Coronary artery (tissue), 2 donors: Measurements from ENCODE around the gene TMEM129.
"Not testable (repeated sequence)": the region's sequence is repeated elsewhere in the genome, so short reads cannot be mapped to it uniquely, and the experiment has no call there.

Experiments used
- DNase-seq: peaks from one replicate; pipeline ENCODE4 v3.0.0-alpha.2; 2017; ENCODE audit warnings: low spot score
- H3K27ac ChIP-seq, 2 donors: fragments of 200-600 bp; sonication (generic); one replicate each; pipeline ENCODE4 v1.5.1; 2016 to 2019
- H3K4me3 ChIP-seq: fragments of 200-600 bp; sonication (generic); 2 replicates; pipeline ENCODE4 v1.5.1; 2016; ENCODE audit warnings: mild to moderate bottlenecking, moderate library complexity
- TF ChIP-seq, protein P1 (sequence below): fragments of 200-600 bp; sonication (generic); IDR thresholded peaks from one replicate; pipeline ENCODE4 v1.5.1; 2019; ENCODE audit warnings: antibody characterized with exemption

The TMEM129 gene

DNA sequence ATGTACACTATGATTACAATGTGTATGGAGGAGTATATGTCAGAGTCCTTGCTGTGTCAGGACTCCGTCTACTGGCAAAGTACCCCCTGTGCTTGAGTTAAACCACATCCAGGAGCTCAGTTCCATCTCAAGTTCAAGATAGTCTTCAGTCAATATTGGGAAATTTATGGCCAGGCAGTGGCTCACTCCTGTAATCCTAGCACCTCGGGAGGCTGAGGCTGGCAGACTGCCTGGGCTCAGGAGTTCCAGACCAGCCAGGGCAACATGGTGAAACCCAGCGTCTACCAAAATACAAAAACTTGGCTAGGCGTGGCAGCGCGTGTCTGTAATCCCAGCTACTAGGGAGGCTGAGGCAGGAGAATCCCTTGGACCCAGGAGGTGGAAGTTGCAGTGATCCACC lies 14.8 kb downstream of the TMEM129 start:
- TF ChIP-seq, protein P1, sequence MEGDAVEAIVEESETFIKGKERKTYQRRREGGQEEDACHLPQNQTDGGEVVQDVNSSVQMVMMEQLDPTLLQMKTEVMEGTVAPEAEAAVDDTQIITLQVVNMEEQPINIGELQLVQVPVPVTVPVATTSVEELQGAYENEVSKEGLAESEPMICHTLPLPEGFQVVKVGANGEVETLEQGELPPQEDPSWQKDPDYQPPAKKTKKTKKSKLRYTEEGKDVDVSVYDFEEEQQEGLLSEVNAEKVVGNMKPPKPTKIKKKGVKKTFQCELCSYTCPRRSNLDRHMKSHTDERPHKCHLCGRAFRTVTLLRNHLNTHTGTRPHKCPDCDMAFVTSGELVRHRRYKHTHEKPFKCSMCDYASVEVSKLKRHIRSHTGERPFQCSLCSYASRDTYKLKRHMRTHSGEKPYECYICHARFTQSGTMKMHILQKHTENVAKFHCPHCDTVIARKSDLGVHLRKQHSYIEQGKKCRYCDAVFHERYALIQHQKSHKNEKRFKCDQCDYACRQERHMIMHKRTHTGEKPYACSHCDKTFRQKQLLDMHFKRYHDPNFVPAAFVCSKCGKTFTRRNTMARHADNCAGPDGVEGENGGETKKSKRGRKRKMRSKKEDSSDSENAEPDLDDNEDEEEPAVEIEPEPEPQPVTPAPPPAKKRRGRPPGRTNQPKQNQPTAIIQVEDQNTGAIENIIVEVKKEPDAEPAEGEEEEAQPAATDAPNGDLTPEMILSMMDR = no peak
- no peak overlapping the region for H3K4me3 ChIP-seq
- no peak for DNase-seq
- H3K27ac ChIP-seq = no peak overlapping the region

DNA sequence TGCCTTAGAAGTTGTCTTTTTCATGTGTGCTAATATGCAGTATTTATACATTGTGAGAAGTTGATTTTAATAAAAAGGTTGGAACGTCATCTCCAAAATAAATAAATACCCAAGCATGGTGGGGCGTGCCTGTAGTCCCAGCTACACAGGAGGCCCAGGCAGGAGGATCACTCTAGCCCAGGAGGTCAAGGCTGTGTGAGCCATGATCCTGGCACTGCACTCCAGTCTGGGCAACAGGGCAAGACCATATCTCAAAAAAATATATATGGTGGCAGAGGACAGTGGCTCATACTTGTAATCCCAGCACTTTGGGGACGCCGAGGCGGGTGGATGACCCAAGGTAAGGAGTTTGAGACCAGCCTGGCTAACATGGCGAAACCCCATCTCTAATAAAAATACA lies 15.4 kb downstream of the TMEM129 start:
- H3K27ac ChIP-seq = no peak overlapping the region
- TF ChIP-seq, protein P1 = no peak
- no peak overlapping the region for H3K4me3 ChIP-seq
- no peak for DNase-seq

DNA sequence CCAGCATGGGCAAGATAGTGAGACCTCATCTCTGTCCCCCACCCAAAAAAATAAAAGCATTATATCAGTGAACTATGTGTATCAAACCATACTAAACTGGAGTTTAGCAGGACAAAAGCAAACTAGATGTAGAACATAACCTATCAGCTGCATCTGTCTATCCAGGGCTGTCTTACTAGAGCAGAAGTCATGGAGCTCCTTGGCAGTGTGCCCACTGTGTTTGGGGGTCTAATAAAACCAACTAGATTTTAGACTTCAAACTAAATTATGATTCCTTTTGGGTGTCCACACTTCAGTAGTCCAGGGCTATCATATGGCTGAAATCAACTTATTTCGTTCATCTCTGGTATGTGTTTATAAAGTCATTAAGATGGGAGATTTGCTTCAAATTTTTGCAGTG lies 17.3 kb downstream of the TMEM129 start:
- no peak overlapping the region for H3K27ac ChIP-seq
- H3K4me3 ChIP-seq = no peak overlapping the region
- DNase-seq = no peak
- TF ChIP-seq, protein P1 = no peak

DNA sequence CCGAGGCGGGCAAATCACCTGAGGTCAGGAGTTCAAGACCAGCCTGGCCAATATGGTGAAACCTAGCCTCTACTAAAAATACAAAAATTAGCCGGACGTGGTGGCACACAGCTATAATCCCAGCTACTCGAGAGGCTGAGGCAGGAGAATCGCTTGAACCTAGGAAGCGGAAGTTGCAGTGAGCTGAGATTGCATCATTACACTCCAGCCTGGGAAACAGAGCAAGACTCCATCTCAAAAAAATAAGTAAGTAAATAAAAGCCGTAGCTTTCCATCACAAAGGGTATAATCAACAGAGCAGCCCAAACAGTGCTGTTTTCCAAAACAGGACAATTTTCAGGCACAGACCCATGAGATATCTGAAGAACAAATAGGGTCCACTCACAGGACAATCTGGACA lies 19.5 kb downstream of the TMEM129 start:
- not testable (repeated sequence) for H3K4me3 ChIP-seq, H3K27ac ChIP-seq, DNase-seq

DNA sequence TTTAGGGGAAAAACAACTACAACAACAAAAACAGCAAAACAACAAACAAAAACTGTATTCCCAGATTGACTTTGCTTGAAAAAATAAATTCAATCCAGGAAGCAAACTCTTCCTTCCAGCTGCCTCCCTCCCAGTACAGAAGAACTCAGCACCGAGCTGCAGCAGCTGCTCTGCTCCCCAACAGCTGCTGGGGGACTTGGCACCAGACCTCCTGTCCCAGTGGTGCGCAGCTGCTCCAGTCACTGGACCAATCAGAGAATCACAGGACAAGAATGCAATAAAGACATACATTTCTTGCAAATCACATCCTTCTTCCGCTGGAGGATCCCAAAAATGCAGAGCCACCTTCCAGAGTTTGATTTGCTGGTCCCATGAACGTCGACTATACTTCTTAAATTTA lies 25.2 kb downstream of the TMEM129 start:
- DNase-seq = no peak
- TF ChIP-seq, protein P1 = no peak
- Histone ChIP-seq H3K27ac (no peak overlapping the region), H3K4me3 (no peak overlapping the region)

DNA sequence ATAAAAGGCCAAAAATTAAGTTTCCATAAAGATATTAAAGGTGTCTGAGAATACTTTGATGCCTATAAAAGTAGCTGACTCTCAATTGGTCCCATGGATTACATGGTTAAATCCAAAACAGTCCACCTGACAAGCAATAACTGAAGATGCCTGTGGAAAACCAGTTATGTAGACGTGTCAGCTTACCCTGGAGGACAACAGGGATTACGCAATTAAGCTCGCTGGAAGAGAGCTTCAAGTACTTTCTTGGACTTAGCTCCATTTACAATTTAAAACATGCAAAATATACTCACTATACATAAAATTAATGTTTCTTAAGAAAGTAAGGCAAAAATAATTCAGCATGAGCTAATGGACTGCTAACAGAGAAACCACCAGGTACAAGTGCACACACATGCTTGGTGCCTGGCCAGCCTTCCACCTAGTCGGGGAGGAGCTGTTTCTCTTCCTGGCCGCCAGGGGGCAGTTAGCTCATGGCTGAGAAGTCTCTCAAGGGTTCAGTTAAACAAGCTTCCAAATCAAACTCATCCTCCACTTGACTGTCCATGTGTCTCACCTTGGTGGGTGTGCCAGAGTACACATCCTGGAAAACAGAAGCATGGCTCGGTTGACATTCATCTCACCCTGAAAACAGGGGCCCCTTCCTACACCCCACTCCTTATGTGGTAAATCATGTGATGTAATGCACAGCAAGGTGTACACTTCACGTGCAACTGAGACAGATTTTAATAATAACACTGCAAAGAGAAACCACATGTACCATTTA lies 27.8 kb downstream of the TMEM129 start:
- Histone ChIP-seq H3K27ac (no peak overlapping the region), H3K4me3 (no peak overlapping the region)
- no peak for DNase-seq
- TF ChIP-seq, protein P1 = peak; percentile 72

DNA sequence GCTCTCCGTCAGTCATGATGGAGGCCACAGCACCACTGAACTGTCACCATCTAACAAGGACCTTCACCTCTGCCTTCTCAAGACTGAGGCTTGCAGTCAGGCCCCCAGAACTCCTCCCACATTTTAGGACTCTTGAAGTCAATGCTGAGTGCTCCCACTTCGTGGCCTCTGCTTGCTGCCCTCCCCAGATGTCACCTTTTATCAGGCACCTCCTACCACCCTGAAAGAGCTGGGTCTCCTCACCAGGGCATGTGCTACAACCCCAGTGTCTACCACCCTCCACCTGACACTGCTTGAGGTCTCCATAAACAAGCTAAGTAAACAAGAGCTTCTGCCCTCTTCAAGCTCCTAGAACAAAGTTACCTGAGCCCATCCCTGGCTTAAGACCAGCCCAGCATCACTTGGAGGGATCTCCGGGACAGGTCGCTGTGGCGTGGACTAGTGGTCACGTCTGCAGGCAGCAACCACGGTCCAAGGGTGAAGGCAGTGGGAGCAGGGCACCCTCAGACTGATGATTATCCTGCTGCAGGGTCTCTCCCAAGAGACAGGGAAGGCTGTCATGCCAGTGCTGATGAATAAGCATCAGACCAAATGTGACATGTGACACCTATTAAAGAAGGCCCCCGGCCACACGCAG lies 29.3 kb downstream of the TMEM129 start:
- DNase-seq = no peak
- H3K27ac ChIP-seq = no peak overlapping the region
- TF ChIP-seq, protein P1 = no peak
- no peak overlapping the region for H3K4me3 ChIP-seq
